ENCODE results near the gene ZRANB1. TPM values are rescaled to one million over a fixed set of nuclear protein-coding genes. Genes with fewer than 3 reads are reported as not detected.

The ZRANB1 gene
- total and polyA plus RNA-seq, 2 of the 13 experiments (the other 11 are each of a cell fraction or from before 2014, with no cell fraction given): 10.3 to 19.6 TPM

DNA sequence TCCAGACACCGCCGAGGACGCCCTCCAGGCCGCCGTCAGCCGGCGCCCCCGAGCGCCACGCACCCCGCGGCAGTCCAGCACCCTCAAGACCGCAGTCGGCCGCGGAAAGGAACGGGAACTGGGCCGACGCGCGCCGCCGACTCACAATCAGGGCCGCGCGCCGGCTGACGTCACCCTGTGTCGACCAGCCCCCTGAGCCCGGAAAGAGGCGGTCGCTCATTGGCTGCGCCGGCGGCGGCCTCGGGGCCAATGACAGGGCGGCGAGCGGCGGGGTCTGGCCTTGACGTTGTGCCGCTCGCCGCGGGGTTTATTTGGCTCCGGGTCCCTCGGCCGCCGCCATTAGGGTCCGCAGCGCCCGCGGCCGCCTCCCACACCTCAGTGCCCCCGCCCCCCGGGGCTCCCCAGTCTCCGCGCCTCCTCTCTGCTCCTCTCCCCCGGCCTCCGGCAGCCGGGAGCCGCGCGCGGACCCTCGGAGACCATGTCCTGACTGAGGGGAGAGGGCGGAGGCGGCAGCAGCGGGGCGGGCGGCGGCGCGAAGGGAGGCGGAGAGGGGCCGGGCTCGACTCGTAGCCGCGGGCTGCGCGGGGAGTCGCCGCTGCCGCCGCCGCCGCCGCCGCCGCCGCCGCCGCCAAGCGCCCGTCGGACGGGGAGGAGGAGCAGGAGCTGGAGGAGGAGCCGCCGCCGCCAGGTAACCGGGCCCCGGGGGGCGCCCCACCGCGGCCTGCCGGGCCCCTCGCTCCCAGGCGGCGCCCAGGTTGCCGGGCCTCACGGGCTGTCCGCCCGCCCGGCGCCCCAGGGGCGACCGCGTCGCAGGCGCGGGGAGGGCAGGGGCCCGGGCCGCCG is 25.1 kb upstream of the ZRANB1 start (continued):
- 0 out of 2 replicates have a peak, but pooled peaks have one; percentile 32 for TF ChIP-seq ZBTB20 (CRISPR knock-in tag; IDR thresholded peaks at IDR 0.05; ENCODE audit: borderline replicate concordance, low read depth)
- TF ChIP-seq, protein P1, sequence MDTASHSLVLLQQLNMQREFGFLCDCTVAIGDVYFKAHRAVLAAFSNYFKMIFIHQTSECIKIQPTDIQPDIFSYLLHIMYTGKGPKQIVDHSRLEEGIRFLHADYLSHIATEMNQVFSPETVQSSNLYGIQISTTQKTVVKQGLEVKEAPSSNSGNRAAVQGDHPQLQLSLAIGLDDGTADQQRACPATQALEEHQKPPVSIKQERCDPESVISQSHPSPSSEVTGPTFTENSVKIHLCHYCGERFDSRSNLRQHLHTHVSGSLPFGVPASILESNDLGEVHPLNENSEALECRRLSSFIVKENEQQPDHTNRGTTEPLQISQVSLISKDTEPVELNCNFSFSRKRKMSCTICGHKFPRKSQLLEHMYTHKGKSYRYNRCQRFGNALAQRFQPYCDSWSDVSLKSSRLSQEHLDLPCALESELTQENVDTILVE (CRISPR knock-in tag; IDR thresholded peaks at IDR 0.05): peak; percentile 62; the same call in 1 of the 2 replicates
- TF ChIP-seq, protein P2, sequence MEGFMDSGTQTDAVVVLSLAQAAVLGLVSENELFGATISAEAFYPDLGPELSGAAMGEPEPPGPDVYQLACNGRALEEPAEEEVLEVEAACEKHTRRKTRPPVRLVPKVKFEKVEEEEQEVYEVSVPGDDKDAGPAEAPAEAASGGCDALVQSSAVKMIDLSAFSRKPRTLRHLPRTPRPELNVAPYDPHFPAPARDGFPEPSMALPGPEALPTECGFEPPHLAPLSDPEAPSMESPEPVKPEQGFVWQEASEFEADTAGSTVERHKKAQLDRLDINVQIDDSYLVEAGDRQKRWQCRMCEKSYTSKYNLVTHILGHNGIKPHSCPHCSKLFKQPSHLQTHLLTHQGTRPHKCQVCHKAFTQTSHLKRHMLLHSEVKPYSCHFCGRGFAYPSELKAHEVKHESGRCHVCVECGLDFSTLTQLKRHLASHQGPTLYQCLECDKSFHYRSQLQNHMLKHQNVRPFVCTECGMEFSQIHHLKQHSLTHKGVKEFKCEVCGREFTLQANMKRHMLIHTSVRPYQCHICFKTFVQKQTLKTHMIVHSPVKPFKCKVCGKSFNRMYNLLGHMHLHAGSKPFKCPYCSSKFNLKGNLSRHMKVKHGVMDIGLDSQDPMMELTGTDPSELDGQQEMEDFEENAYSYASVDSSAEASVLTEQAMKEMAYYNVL (CRISPR knock-in tag; IDR thresholded peaks at IDR 0.05; ENCODE audit: borderline replicate concordance): 0 out of 2 replicates have a peak, but pooled peaks have one; percentile 29
- TF ChIP-seq, protein P3, sequence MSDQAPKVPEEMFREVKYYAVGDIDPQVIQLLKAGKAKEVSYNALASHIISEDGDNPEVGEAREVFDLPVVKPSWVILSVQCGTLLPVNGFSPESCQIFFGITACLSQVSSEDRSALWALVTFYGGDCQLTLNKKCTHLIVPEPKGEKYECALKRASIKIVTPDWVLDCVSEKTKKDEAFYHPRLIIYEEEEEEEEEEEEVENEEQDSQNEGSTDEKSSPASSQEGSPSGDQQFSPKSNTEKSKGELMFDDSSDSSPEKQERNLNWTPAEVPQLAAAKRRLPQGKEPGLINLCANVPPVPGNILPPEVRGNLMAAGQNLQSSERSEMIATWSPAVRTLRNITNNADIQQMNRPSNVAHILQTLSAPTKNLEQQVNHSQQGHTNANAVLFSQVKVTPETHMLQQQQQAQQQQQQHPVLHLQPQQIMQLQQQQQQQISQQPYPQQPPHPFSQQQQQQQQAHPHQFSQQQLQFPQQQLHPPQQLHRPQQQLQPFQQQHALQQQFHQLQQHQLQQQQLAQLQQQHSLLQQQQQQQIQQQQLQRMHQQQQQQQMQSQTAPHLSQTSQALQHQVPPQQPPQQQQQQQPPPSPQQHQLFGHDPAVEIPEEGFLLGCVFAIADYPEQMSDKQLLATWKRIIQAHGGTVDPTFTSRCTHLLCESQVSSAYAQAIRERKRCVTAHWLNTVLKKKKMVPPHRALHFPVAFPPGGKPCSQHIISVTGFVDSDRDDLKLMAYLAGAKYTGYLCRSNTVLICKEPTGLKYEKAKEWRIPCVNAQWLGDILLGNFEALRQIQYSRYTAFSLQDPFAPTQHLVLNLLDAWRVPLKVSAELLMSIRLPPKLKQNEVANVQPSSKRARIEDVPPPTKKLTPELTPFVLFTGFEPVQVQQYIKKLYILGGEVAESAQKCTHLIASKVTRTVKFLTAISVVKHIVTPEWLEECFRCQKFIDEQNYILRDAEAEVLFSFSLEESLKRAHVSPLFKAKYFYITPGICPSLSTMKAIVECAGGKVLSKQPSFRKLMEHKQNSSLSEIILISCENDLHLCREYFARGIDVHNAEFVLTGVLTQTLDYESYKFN (CRISPR knock-in tag; conservative IDR thresholded peaks at IDR 0.05): 0 out of 2 replicates have a peak, but pooled peaks have one; percentile 22
- TF ChIP-seq, protein P4, sequence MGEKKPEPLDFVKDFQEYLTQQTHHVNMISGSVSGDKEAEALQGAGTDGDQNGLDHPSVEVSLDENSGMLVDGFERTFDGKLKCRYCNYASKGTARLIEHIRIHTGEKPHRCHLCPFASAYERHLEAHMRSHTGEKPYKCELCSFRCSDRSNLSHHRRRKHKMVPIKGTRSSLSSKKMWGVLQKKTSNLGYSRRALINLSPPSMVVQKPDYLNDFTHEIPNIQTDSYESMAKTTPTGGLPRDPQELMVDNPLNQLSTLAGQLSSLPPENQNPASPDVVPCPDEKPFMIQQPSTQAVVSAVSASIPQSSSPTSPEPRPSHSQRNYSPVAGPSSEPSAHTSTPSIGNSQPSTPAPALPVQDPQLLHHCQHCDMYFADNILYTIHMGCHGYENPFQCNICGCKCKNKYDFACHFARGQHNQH (CRISPR knock-in tag; IDR thresholded peaks at IDR 0.05): peak; percentile 64; the same call in 1 of the 2 replicates

Data from HepG2 (cell line).